DMS153 treated with DMSO at 0.1 percent for 48 hours (cell line): ENCODE measurements around the gene PPIP5K2.

Experiments used
- DNase-seq: peaks from one replicate; lab custom pipeline; 2025; ENCODE audit not compliant: unreplicated experiment; lab: John Stamatoyannopoulos, UW

Gene PPIP5K2

GRCh38 chr5:103235891-103236290, 115.8 kb downstream of the PPIP5K2 start:
- DNase-seq = no peak

DNA sequence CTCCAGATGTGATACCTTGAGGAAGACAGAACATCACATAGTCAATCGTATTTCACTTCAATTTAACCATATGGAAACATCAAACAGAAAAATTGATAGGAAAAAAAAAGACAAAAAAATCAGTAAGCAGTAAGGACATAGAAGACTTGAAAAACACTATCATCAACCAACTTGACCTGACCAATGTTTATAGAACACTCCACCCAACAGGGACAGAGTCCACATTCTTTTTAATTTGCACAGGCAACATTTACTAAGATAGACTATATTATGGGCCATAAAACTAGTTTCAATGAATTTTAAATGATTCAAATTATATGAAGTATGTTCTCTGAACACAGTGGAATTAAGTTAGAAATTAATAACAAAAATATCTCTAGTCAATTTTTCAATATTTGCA, 117.7 kb downstream of the PPIP5K2 start:
- no peak for DNase-seq

DNA sequence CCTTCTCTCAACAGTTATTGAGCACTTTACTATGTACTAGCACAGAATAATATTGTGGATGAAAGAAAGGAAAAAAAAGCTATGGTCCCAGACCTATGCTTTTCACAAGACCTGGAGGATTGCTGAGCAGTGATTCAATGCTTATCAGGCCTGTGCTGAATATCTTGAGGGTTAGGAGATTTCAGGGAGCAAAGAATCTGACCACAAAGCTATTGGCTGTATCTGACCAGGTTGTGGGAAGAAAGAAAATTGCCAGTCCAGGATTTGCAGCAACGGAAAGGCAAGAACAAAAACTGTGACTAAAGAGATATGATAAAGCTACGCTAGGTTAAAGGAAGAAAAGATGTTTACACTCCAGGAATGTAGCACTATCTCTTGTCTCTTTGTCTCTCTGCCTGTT, 123.6 kb downstream of the PPIP5K2 start:
- DNase-seq = no peak

DNA sequence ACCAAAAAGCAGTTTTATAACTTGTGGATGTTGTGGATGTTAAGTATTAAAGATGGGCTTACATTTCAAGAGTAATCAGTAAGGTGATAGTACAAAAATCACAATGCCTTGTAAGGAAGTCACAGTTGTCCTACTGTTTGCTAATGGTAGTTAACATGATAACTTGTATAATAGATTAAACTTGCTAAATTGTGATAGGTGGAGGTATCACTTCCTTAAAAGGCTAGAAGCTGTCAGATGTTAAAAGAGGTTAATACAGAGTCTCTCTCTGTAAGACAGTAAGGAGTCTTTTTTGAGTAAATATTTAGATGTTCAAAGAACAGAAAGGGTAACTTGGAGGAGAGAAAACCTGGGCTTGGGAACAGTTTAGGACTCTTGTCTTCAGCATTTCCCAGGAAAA, 124.3 kb downstream of the PPIP5K2 start:
- DNase-seq = no peak

DNA sequence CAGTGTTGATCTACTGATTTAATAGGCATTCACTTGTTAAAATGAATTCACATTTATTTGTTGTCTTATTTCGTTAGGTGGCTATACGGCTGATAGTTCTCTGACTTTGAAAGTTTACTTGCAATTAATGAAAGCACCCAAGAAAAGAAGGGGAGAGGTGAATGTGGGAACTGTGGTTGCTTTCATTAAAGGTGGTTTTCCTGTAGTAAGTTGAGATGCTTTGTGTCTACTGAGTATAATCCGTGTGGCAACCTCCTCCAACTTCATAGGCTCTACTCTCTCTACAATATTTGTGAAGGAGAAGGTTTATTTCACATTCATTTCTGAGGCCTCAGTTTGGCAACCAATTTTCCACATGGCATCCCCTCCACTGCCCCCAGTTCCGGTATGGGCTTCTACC, 125.7 kb downstream of the PPIP5K2 start:
- no peak for DNase-seq

DNA sequence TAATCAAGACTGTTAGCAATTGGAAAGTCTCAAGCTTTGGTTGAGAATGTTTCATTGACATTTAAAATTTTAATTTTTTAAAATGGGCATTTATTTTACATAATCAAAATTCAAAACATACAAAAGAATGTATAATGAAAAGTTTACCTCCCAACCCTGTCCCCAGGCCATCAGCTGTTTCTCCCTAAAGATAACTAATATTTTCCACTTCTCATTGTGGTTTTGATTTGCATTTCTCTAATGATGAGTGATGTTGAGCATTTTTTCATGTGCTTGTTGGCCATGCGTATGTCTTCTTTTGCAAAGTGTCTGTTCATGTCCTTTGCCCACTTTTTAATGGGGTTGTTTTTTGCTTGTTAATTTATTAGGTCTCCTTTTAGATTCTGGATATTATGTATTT, 127.0 kb downstream of the PPIP5K2 start:
- no peak for DNase-seq

DNA sequence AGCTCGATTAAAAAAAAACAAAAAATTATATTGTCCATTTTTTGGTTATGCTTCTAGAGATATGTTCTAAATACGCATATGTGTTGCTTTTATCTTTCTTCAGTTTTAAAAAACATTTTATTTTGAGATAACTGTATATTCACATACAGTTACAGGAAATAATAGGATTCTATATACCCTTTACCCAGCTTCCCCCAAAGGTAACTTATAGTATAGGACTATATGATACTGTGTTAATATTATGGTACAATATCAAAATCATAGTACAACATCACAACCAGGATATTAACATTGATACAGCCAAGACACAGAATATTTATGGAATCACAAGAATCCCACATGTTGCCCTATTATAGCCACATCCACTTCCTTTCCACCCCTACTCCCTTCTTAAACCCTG, 129.0 kb downstream of the PPIP5K2 start:
- DNase-seq = no peak

- no peak for DNase-seq
Observed at GRCh38 chr5:103254921-103255320, 134.8 kb downstream of the PPIP5K2 start.

- DNase-seq = no peak
Observed at GRCh38 chr5:103255691-103256090, 135.6 kb downstream of the PPIP5K2 start.

GRCh38 chr5:103256178-103256577, 136.1 kb downstream of the PPIP5K2 start:
- no peak for DNase-seq

DNA sequence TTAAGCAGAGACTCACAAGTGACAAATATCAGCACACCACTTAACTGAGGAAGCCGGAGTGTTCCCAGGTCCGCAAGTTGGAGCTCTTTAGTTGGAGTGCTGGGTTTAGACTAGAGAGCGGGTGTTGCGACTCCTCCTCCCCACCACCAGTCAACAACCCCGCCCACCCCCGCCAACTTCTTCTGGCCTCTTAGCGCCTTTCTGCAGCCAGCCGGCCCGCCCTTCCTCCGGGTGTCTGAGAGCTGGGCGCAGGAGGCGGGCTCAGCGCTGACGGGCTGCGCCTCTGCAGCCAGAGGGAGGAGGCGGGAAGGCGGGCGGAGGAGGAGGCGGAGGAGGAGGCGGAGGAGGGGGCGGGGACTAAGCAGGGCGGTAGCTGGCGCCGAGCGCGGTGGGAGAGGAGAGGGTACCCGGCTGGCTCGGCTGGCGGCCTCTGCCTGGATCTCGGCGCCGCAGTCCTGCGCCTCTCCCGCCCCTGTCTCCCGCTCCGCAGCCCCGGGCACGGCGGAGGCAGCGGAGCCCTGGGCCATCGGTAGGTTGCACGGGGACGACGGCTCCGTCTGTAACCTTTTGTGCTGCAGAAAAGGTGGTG, 138.4 kb downstream of the PPIP5K2 start, which contains the start of gene MACIR:
Gene MACIR, plus strand, starts transcription at position 396 of the 589 bp plus-strand sequence. CDS start 17,157 bp downstream, outside the sequence.
- DNase-seq = peak; percentile 26

DNA sequence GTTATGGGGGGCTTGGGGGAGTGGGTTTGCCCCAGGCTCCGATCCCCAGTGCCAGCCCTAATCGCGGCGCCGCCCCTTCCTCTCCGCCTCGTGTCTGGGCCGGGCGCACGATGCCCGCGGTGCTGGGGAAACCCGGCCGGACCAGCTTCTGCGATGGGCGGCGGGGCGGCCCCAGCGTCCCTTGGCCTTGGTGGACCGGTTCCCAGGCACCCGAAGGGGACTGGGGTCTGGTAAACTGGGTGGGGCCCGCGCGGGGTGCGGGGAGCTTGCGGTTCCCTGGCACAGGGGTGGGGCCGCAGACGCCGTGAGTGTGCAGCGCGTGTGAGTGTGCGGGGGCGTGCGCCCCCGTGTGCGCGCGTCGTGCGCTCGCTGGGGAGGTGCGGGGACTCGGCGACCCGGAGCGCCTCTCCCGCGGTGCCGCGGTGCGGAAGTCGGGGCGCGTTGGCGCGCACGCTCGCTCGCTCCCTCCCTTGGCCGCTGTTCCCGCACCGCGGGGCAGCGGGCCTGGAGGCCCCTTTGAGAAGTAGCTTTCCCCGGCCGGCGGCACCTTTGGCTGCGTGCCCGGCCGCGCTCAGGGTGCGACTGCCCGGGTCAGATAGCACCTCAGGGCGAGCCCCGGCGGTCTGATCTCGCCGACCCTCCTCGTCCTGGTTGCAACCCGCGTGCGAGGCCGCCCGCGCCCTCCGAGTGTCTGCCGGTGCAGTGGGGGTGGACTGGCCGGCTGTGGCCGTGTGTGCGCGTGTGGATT, 139.0 kb downstream of the PPIP5K2 start:
- DNase-seq = no peak

- DNase-seq = no peak
Observed at GRCh38 chr5:103259705-103260355, 139.7 kb downstream of the PPIP5K2 start.

DNA sequence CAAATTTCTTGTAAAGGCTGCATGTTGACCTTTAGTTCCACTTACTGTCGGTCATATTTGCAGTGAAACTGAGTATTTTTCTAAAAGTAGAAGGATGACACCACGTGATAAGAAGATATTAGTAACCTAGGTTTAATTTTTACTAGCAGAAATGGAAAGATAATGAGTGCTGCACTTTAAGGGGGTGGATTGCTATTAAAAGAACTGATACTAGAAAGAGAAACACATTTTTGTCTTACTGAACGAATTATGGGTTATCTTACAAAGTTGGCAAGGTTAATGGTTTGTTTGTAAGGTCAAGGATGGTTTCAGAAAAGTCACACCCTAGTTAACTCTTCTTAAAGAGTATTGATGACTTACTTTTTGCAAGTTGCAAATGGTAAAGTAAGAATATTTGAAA, 140.8 kb downstream of the PPIP5K2 start:
- DNase-seq = no peak
